Measurements from ENCODE around the gene IL1RN. TPM values are rescaled to one million over a fixed set of nuclear protein-coding genes. Genes with fewer than 3 reads are reported as not detected.

The IL1RN gene
- total and polyA plus RNA-seq, 10 of the 15 experiments (the other 5 are each of a cell fraction or from before 2014, with no cell fraction given), result 0.04 TPM; not detected in 7

DNA sequence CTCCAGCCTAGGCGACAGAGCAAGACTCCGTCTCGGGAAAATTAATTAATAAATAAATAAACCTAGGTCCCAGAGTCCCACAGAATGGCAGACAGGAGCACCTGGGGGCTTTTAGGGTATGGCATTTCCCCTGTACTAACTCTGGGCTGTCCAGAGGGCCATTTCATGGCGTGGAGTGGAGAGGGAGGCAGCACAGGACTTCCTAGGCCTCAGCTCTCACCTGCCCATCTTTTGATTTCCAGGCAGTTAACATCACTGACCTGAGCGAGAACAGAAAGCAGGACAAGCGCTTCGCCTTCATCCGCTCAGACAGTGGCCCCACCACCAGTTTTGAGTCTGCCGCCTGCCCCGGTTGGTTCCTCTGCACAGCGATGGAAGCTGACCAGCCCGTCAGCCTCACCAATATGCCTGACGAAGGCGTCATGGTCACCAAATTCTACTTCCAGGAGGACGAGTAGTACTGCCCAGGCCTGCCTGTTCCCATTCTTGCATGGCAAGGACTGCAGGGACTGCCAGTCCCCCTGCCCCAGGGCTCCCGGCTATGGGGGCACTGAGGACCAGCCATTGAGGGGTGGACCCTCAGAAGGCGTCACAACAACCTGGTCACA, 5.1 kb downstream of the IL1RN start:
- WGBS (ENCODE audit: insufficient coverage, insufficient replicate concordance, low lambda C conversion rate, missing lambda C conversion rate), result 53% methylated on average over 17 of the region's 17 CpGs
- no peak overlapping the region for H3K27ac ChIP-seq (ENCODE audit: control insufficient read depth, insufficient read depth)
- no TSS peak for BruUV-seq (replicated peaks)
- no peak overlapping the region for H2AFZ ChIP-seq (ENCODE audit: control insufficient read depth, low read depth, low read length)
- TF ChIP-seq HDAC6 (IDR thresholded peaks at IDR 0.05; ENCODE audit: unreplicated experiment) (no peak), ZBTB40 (IDR thresholded peaks at IDR 0.05; ENCODE audit: borderline replicate concordance) (no peak), ATF7 (IDR thresholded peaks at IDR 0.05; ENCODE audit: low read depth) (no peak), SREBF2 (IDR thresholded peaks at IDR 0.05; ENCODE audit: low read length) (no peak), RELB (IDR thresholded peaks at IDR 0.05; ENCODE audit: low read depth) (no peak), POU2F2 (IDR thresholded peaks at IDR 0.05; ENCODE audit: borderline replicate concordance, low read depth, low read length) (no peak), HCFC1 (IDR thresholded peaks at IDR 0.05; ENCODE audit: low read length) (no peak), ZZZ3 (IDR thresholded peaks at IDR 0.05; ENCODE audit: control insufficient read depth, insufficient read length, low read depth) (no peak), NR2C1 (IDR thresholded peaks at IDR 0.05) (no peak), SRF (IDR thresholded peaks at IDR 0.05; ENCODE audit: low read depth in 2 of 2, low read length in 2 of 2) (no peak), YBX1 (IDR thresholded peaks at IDR 0.05) (no peak), RB1 (IDR thresholded peaks at IDR 0.05; ENCODE audit: borderline replicate concordance) (no peak), SMAD5 (IDR thresholded peaks at IDR 0.05; ENCODE audit: low read depth) (no peak), BACH1 (IDR thresholded peaks at IDR 0.05; ENCODE audit: borderline replicate concordance) (no peak), CTCF (IDR thresholded peaks at IDR 0.05 in 2 of 3, conservative IDR thresholded peaks at IDR 0.05 in 1 of 3; ENCODE audit: control insufficient read depth in 2 of 3, extremely low read depth in 1 of 3, insufficient read depth in 1 of 3, low read depth in 3 of 3, low read length in 3 of 3) (no peak)
- in situ Hi-C loops (cut with MboI) (no loop called here), intact Hi-C loops (cut with micrococcal nuclease; ENCODE audit: unreplicated experiment) (no loop called here)
- no peaks in the 10 kb centered on the region for H3K79me2 ChIP-seq (ENCODE audit: control insufficient read depth, insufficient read depth, low read length)
- no peaks in the 10 kb centered on the region for H3K36me3 ChIP-seq (ENCODE audit: control insufficient read depth in 2 of 2, insufficient read depth in 2 of 2, low read length in 1 of 2)
- SMC1A ChIA-PET (ENCODE audit: uncharacterized antibody, unreplicated experiment), result no interaction called here
- ATAC-seq, result no peak
- POLR2A ChIA-PET, result no interaction called here
- H3K4me3 ChIP-seq, result no peak overlapping the region
- FAIRE-seq, result no peak
- no peaks in the 10 kb centered on the region for H3K9me3 ChIP-seq (replicated peaks; ENCODE audit: control insufficient read depth, insufficient read depth, low read length)
- no peaks in the 10 kb centered on the region for H4K20me1 ChIP-seq (ENCODE audit: control insufficient read depth, insufficient read depth)
- H3K4me2 ChIP-seq (ENCODE audit: control insufficient read depth, insufficient read depth), result no peak overlapping the region
- DNase-seq (ENCODE audit: low read depth, low spot score), result no peak
- RAD21 ChIA-PET (ENCODE audit: unreplicated experiment), result no interaction called here
- no peak overlapping the region for H3K9ac ChIP-seq (ENCODE audit: control insufficient read depth, insufficient read depth, low read length)
- CTCF ChIA-PET, result interaction anchor here (1.3 kb wide), 1 partner anchor 52 kb away, joined by 4 read pairs; no protein-coding TSS in a partner anchor
- no peaks in the 10 kb centered on the region for H3K4me1 ChIP-seq (ENCODE audit: control insufficient read depth, insufficient read depth, low read length)
- no peaks in the 10 kb centered on the region; a peak in 1 of 4 replicates for H3K27me3 ChIP-seq (replicated peaks in 1 of 2; ENCODE audit: control insufficient read depth in 2 of 2, insufficient read depth in 2 of 2, low read length in 1 of 2)

Measured in GM12878 (cell line).